Measurements from ENCODE around the gene SAG. TPM values are rescaled to one million over a fixed set of nuclear protein-coding genes. Genes with fewer than 3 reads are reported as not detected.

Gene SAG
- total and polyA plus RNA-seq, 2 donors (not counting 3 experiments of a cell fraction or from before 2014, with no cell fraction given) = not detected

- no peak overlapping the region for H3K4me2 ChIP-seq (ENCODE audit: insufficient read depth, low read length)
- no peaks in the 10 kb centered on the region for H3K4me1 ChIP-seq (ENCODE audit: control insufficient read depth, extremely low read depth, insufficient read depth, low read length)
- no peaks in the 10 kb centered on the region for H3K9me1 ChIP-seq (replicated peaks; ENCODE audit: control insufficient read depth, extremely low read depth, insufficient read depth, low read length)
- H3K79me2 ChIP-seq (ENCODE audit: control insufficient read depth, insufficient read depth, low read length) = no peaks in the 10 kb centered on the region
- H3K36me3 ChIP-seq (ENCODE audit: control insufficient read depth in 2 of 2, extremely low read depth in 1 of 2, insufficient read depth in 2 of 2, low read length in 2 of 2) = no peaks in the 10 kb centered on the region
- H3K27ac ChIP-seq (ENCODE audit: insufficient read depth, low read depth, low read length) = no peak overlapping the region
- POLR2A ChIA-PET = no interaction called here
- no peaks in the 10 kb centered on the region for H3K9me3 ChIP-seq (replicated peaks; ENCODE audit: control insufficient read depth, insufficient read depth, low read length)
- no peak overlapping the region for H2AFZ ChIP-seq (ENCODE audit: low read depth, low read length)
- DNase-seq (ENCODE audit: low read depth, low spot score) (no peak), FAIRE-seq (no peak)
- no TSS peak for BruUV-seq (replicated peaks)
- intact Hi-C loops (cut with micrococcal nuclease) = no loop called here
- H3K27me3 ChIP-seq (ENCODE audit: control insufficient read depth in 2 of 2, insufficient read depth in 2 of 2, low read length in 2 of 2) = peaks cover 0 to 2% of the 10 kb centered on the region in 2 experiments
- CTCF ChIA-PET = interaction anchor here (1.0 to 1.1 kb wide), 2 partner anchors 14 to 16 kb away, joined by 3 to 4 read pairs; no protein-coding TSS in a partner anchor
- dilution Hi-C loops (cut with MboI; ENCODE audit: extremely low pct_ligation_motif_present, low sequenced_read_pairs) = no loop called here
- no peaks in the 10 kb centered on the region for H4K20me1 ChIP-seq (replicated peaks; ENCODE audit: control insufficient read depth, extremely low read depth, insufficient read depth, low read length)
- no peak overlapping the region for H3K4me3 ChIP-seq (replicated peaks in 1 of 3; ENCODE audit: insufficient read depth in 1 of 3, low read depth in 1 of 3, low read length in 3 of 3)
- no peak overlapping the region for H3K9ac ChIP-seq (replicated peaks; ENCODE audit: extremely low read depth, insufficient read depth, low read length)
- TF ChIP-seq, protein P1, sequence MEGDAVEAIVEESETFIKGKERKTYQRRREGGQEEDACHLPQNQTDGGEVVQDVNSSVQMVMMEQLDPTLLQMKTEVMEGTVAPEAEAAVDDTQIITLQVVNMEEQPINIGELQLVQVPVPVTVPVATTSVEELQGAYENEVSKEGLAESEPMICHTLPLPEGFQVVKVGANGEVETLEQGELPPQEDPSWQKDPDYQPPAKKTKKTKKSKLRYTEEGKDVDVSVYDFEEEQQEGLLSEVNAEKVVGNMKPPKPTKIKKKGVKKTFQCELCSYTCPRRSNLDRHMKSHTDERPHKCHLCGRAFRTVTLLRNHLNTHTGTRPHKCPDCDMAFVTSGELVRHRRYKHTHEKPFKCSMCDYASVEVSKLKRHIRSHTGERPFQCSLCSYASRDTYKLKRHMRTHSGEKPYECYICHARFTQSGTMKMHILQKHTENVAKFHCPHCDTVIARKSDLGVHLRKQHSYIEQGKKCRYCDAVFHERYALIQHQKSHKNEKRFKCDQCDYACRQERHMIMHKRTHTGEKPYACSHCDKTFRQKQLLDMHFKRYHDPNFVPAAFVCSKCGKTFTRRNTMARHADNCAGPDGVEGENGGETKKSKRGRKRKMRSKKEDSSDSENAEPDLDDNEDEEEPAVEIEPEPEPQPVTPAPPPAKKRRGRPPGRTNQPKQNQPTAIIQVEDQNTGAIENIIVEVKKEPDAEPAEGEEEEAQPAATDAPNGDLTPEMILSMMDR (IDR thresholded peaks at IDR 0.05; ENCODE audit: extremely low read depth in 1 of 2, insufficient read depth in 1 of 2, low read depth in 1 of 2, low read length in 2 of 2) = no peak
- TF ChIP-seq GATA2 (IDR thresholded peaks at IDR 0.05; ENCODE audit: insufficient read depth, insufficient read length, low read depth, low read length) = no peak
- no peak for TF ChIP-seq EZH2 (IDR thresholded peaks at IDR 0.05; ENCODE audit: borderline replicate concordance, low read depth, low read length, severe bottlenecking)
- no peak for TF ChIP-seq POLR2A (IDR thresholded peaks at IDR 0.05; ENCODE audit: low read depth, low read length)
- TF ChIP-seq POLR2AphosphoS5 (IDR thresholded peaks at IDR 0.05; ENCODE audit: insufficient read depth, low read depth, low read length) = no peak
- TF ChIP-seq JUN (IDR thresholded peaks at IDR 0.05; ENCODE audit: borderline replicate concordance, insufficient read depth, insufficient read length, low read depth) = no peak
- TF ChIP-seq, protein P2, sequence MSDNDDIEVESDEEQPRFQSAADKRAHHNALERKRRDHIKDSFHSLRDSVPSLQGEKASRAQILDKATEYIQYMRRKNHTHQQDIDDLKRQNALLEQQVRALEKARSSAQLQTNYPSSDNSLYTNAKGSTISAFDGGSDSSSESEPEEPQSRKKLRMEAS (IDR thresholded peaks at IDR 0.05; ENCODE audit: insufficient read depth, insufficient read length) = no peak
- no peak for TF ChIP-seq MYC (IDR thresholded peaks at IDR 0.05; ENCODE audit: low read depth, low read length)
- no peak for TF ChIP-seq FOS (IDR thresholded peaks at IDR 0.05; ENCODE audit: borderline replicate concordance, insufficient read depth, low read length)
These were observed 34.7 kb downstream of the SAG start for GRCh38 chr2:233342301-233342700.
